ENCODE measurements around the gene SLC22A5.

The SLC22A5 gene

GRCh38 chr5:132325691-132326090 lies 43.8 kb upstream of the SLC22A5 start:
- H3K36me3 ChIP-seq (ENCODE audit: control insufficient read depth, insufficient read depth, low read length) = no peaks in the 10 kb centered on the region
- H3K4me3 ChIP-seq (replicated peaks; ENCODE audit: low read depth, low read length) = no peak overlapping the region
- DNase-seq (ENCODE audit: extremely low read depth, insufficient read length) = no peak
- no peak for TF ChIP-seq CTCF (IDR thresholded peaks at IDR 0.05; ENCODE audit: insufficient read depth, low read length, poor library complexity, severe bottlenecking)
- no peaks in the 10 kb centered on the region for H3K27me3 ChIP-seq (replicated peaks; ENCODE audit: control insufficient read depth, insufficient read depth, low read length)

- TF ChIP-seq CTCF (IDR thresholded peaks at IDR 0.05; ENCODE audit: insufficient read depth, low read length, poor library complexity, severe bottlenecking) = no peak
- DNase-seq (ENCODE audit: extremely low read depth, insufficient read length) = no peak
- Histone ChIP-seq H3K4me3 (replicated peaks; ENCODE audit: low read depth, low read length) (no peak overlapping the region), H3K36me3 (ENCODE audit: control insufficient read depth, insufficient read depth, low read length) (no peaks in the 10 kb centered on the region), H3K27me3 (replicated peaks; ENCODE audit: control insufficient read depth, insufficient read depth, low read length) (no peaks in the 10 kb centered on the region)
These were observed 42.1 kb upstream of the SLC22A5 start for GRCh38 chr5:132327252-132327955.

GRCh38 chr5:132334812-132335211 lies 34.7 kb upstream of the SLC22A5 start:
- TF ChIP-seq CTCF (IDR thresholded peaks at IDR 0.05; ENCODE audit: insufficient read depth, low read length, poor library complexity, severe bottlenecking) = no peak
- Histone ChIP-seq H3K4me3 (replicated peaks; ENCODE audit: low read depth, low read length) (no peak overlapping the region), H3K36me3 (ENCODE audit: control insufficient read depth, insufficient read depth, low read length) (no peaks in the 10 kb centered on the region), H3K27me3 (replicated peaks; ENCODE audit: control insufficient read depth, insufficient read depth, low read length) (no peaks in the 10 kb centered on the region; the same call in 1 of the 2 replicates)
- no peak for DNase-seq (ENCODE audit: extremely low read depth, insufficient read length)

GRCh38 chr5:132335402-132335801 lies 34.1 kb upstream of the SLC22A5 start:
- Histone ChIP-seq H3K4me3 (replicated peaks; ENCODE audit: low read depth, low read length) (no peak overlapping the region), H3K27me3 (replicated peaks; ENCODE audit: control insufficient read depth, insufficient read depth, low read length) (no peaks in the 10 kb centered on the region; the same call in 1 of the 2 replicates), H3K36me3 (ENCODE audit: control insufficient read depth, insufficient read depth, low read length) (no peaks in the 10 kb centered on the region)
- no peak for TF ChIP-seq CTCF (IDR thresholded peaks at IDR 0.05; ENCODE audit: insufficient read depth, low read length, poor library complexity, severe bottlenecking)
- DNase-seq (ENCODE audit: extremely low read depth, insufficient read length) = no peak

GRCh38 chr5:132339502-132339901 lies 30.0 kb upstream of the SLC22A5 start:
- DNase-seq (ENCODE audit: extremely low read depth, insufficient read length) = no peak
- TF ChIP-seq CTCF (IDR thresholded peaks at IDR 0.05; ENCODE audit: insufficient read depth, low read length, poor library complexity, severe bottlenecking) = no peak
- Histone ChIP-seq H3K36me3 (ENCODE audit: control insufficient read depth, insufficient read depth, low read length) (no peaks in the 10 kb centered on the region), H3K27me3 (replicated peaks; ENCODE audit: control insufficient read depth, insufficient read depth, low read length) (no peaks in the 10 kb centered on the region; the same call in 1 of the 2 replicates), H3K4me3 (replicated peaks; ENCODE audit: low read depth, low read length) (no peak overlapping the region)
